Omental fat pad (tissue), 4 donors: ENCODE measurements around the gene RNF207. TPM values are rescaled to one million over a fixed set of nuclear protein-coding genes. Genes with fewer than 3 reads are reported as not detected.

Experiments
- ATAC-seq: fragments of 150-250 bp; one replicate; pipeline ENCODE4 v1.9.1; 2016; ENCODE audit warnings: mild to moderate bottlenecking, moderate library complexity; ENCODE audit not compliant: low FRiP score
- DNase-seq: peaks from one replicate; pipeline ENCODE4 v3.0.0-alpha.2; 2019; ENCODE audit warnings: low spot score
- CTCF ChIP-seq, 3 donors: fragments of 450-650 bp; IDR thresholded peaks; one replicate each; pipeline ENCODE4 v1.5.1; 2016 to 2017; ENCODE audit warnings: antibody characterized with exemption in 3 of 3, mild to moderate bottlenecking in 3 of 3, moderate library complexity in 2 of 3
- total RNA-seq, 4 donors: library from RNA; depleted of rRNA; stranded (reverse); fragments of >200 nt; gene quantifications; one replicate each; pipeline ENCODE4 v1.1.0, GENCODE V29; 2016

The RNF207 gene
- total RNA-seq, 4 donors from 2014 or later = 5.2 to 48.2 (median 9.5) TPM

DNA sequence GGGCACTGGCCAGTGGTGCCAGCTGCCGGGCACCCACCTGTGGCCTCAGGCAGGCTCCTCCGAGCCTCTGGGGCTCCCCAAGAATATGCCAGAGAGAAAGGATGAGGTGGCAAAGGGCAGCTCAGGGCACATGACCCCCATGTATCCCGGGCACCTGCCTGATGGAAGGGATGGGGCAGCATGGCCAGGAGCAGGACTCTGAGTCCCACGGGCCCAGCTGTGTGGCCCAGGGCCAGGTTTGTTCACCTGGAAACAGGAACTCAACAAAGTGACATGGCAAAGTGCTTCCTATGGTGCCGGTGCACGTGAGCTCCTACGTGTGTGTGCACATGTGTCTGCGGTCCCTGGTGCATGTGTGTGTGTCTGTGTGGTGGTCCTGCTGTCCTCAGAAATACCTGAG is 64.5 kb downstream of the RNF207 start:
- DNase-seq (no peak), ATAC-seq (no peak)
- TF ChIP-seq CTCF (IDR thresholded peaks at IDR 0.05) = no peak

Other genes with a start within 250 kb of the RNF207 start
- gene NPHP4, start 213.7 kb upstream of the RNF207 start, total RNA-seq = 10 to 100 TPM; 13.7 to 29.3 (median 18.6) TPM
- 10 to 100 TPM in 3 of 4 donors, 1 to 10 TPM in 1; 9.9 to 42.2 (median 17.0) TPM for gene KCNAB2, start 160.2 kb upstream of the RNF207 start, total RNA-seq
- under 1 TPM in 3 of 4 donors, not detected in 1; 0.19 to 0.24 (median 0.19) TPM for gene CHD5, start 25.8 kb upstream of the RNF207 start, total RNA-seq
- 100 to 1,000 TPM; 164 to 205 (median 191) TPM for gene RPL22, start 6.5 kb upstream of the RNF207 start, total RNA-seq
- gene ICMT, start 29.8 kb downstream of the RNF207 start, total RNA-seq = 10 to 100 TPM; 47.7 to 70.2 (median 57.3) TPM
- not detected for gene HES3, start 38.1 kb downstream of the RNF207 start, total RNA-seq
- 10 to 100 TPM; 10.9 to 19.8 (median 14.3) TPM for gene GPR153, start 55.0 kb downstream of the RNF207 start, total RNA-seq
- gene ACOT7, start 187.6 kb downstream of the RNF207 start, total RNA-seq = 10 to 100 TPM in 2 of 4 donors, 1 to 10 TPM in 2; 7.4 to 16.7 (median 9.2) TPM
- under 1 TPM in 1 of 4 donors, not detected in 3; 0.12 TPM for gene HES2, start 213.8 kb downstream of the RNF207 start, total RNA-seq
- gene ESPN, start 218.7 kb downstream of the RNF207 start, total RNA-seq = under 1 TPM in 1 of 4 donors, not detected in 3; 0.12 TPM